BJ (cell line): Measurements from ENCODE around the gene STOML2. TPM values are rescaled to one million over a fixed set of nuclear protein-coding genes. Genes with fewer than 3 reads are reported as not detected.

ENCODE experiments used
- CTCF ChIA-PET: fragments of 350-600 bp; formaldehyde crosslinking; extraction: SDS; loops from one replicate; lab custom pipeline; 2021; ENCODE audit warnings: antibody characterized with exemption, inconsistent platforms; lab: Yijun Ruan, JAX
- POLR2A ChIA-PET: fragments of 300-600 bp; sonication (Branson Sonifier 250); formaldehyde crosslinking; extraction: SDS; loops from one replicate; lab custom pipeline; 2021; ENCODE audit warnings: antibody characterized with exemption; lab: Charles Lee
- DNase-seq: peaks from one replicate; pipeline ENCODE4 v3.0.0-alpha.2; 2011; ENCODE audit warnings: low read depth
- H3K27me3 ChIP-seq: 2 replicates; pipeline ENCODE4 v1.6.0; 2011; ENCODE audit warnings: low read length; ENCODE audit not compliant: control insufficient read depth, insufficient read depth
- H3K36me3 ChIP-seq: 2 replicates; pipeline ENCODE4 v1.5.1; 2011; ENCODE audit warnings: low read length; ENCODE audit not compliant: control insufficient read depth, insufficient read depth
- H3K4me3 ChIP-seq: 2 replicates; pipeline ENCODE4 v1.5.1; 2011; ENCODE audit warnings: low read depth, mild to moderate bottlenecking, control low read depth, low read length
- CTCF ChIP-seq: IDR thresholded peaks from 2 replicates; pipeline ENCODE4 v1.5.1; 2011; ENCODE audit warnings: low read depth, mild to moderate bottlenecking, control low read depth, inconsistent platforms, low read length, moderate library complexity; ENCODE audit not compliant: insufficient read depth
- polyA plus RNA-seq: library from polyadenylated mRNA; depleted of rRNA; stranded (reverse); fragments of >200 nt; gene quantifications from 2 replicates; pipeline ENCODE4 v1.2.3, GENCODE V29; 2011; rRNA removed

STOML2 gene
- polyA plus RNA-seq, 1 experiment = 170 TPM

GRCh38 chr9:35054871-35055644, 47.9 kb downstream of the STOML2 start:
- POLR2A ChIA-PET = no interaction called here
- no peak for DNase-seq
- CTCF ChIA-PET = interaction anchor here (1.1 kb wide), 1 partner anchor 155 kb away, joined by 3 read pairs; no protein-coding TSS in a partner anchor
- TF ChIP-seq CTCF = no peak
- no peak overlapping the region for H3K4me3 ChIP-seq
- H3K27me3 ChIP-seq = no peaks in the 10 kb centered on the region
- H3K36me3 ChIP-seq = peaks cover 31% of the 10 kb centered on the region

GRCh38 chr9:35054185-35054835, 48.6 kb downstream of the STOML2 start:
- H3K27me3 ChIP-seq = no peaks in the 10 kb centered on the region
- TF ChIP-seq CTCF = no peak
- no peak overlapping the region for H3K4me3 ChIP-seq
- H3K36me3 ChIP-seq = peaks cover 27% of the 10 kb centered on the region
- POLR2A ChIA-PET = no interaction called here
- CTCF ChIA-PET = interaction anchor here (1.3 kb wide), 1 partner anchor 10 kb away, joined by 3 read pairs; no protein-coding TSS in a partner anchor
- DNase-seq = no peak

GRCh38 chr9:35051069-35051967, 51.6 kb downstream of the STOML2 start:
- TF ChIP-seq CTCF = peak; percentile 69
- peaks cover 9% of the 10 kb centered on the region for H3K36me3 ChIP-seq
- ChIA-PET POLR2A (interaction anchor here (0.8 kb wide), 1 partner anchor 20 kb away, joined by 11 read pairs; the partner anchor contains the start of gene VCP), CTCF (interaction anchor here (0.6 to 2.9 kb wide), 23 partner anchors 9 to 439 kb away, joined by 3 to 39 read pairs (median 4); partner anchors contain the start of genes DNAJB5, RUSC2 and VCP)
- no peaks in the 10 kb centered on the region for H3K27me3 ChIP-seq
- DNase-seq = no peak
- H3K4me3 ChIP-seq = no peak overlapping the region

Other genes with a start within 250 kb of the STOML2 start
- 0.02 and 0.09 TPM in 2 replicates for gene PHF24, start 144.8 kb downstream of the STOML2 start, polyA plus RNA-seq
- gene DNAJB5, start 113.4 kb downstream of the STOML2 start, polyA plus RNA-seq = 5.2 and 6.1 TPM in 2 replicates
- gene VCP, start 30.5 kb downstream of the STOML2 start, polyA plus RNA-seq = 305 and 333 TPM in 2 replicates
- 11.9 and 13.6 TPM in 2 replicates for gene FANCG, start 23.2 kb downstream of the STOML2 start, polyA plus RNA-seq
- 18.7 and 26.9 TPM in 2 replicates for gene PIGO, start 6.5 kb downstream of the STOML2 start, polyA plus RNA-seq
- gene ATOSB, start 12.7 kb upstream of the STOML2 start, polyA plus RNA-seq = 41.0 and 51.0 TPM in 2 replicates
- gene UNC13B, start 58.9 kb upstream of the STOML2 start, polyA plus RNA-seq = 13.2 and 13.3 TPM in 2 replicates